ENCODE results near the gene PJA1. TPM values are rescaled to one million over a fixed set of nuclear protein-coding genes. Genes with fewer than 3 reads are reported as not detected.

PJA1 gene
- total RNA-seq, 1 experiment from 2014 or later: 14.4 TPM

GRCh38 chrX:69172937-69173336, 7.7 kb upstream of the PJA1 start:
- no peak for DNase-seq (ENCODE audit: low spot score)

- DNase-seq (ENCODE audit: low spot score): no peak
Measured at GRCh38 chrX:69170319-69170718, 5.1 kb upstream of the PJA1 start.

GRCh38 chrX:69163936-69164741, 1.1 kb downstream of the PJA1 start:
- DNase-seq (ENCODE audit: low spot score): no peak

GRCh38 chrX:69162361-69162865, 2.8 kb downstream of the PJA1 start:
- no peak for DNase-seq (ENCODE audit: low spot score)

GRCh38 chrX:69161786-69162349, 3.4 kb downstream of the PJA1 start:
- no peak for DNase-seq (ENCODE audit: low spot score)

GRCh38 chrX:69161371-69161770, 3.9 kb downstream of the PJA1 start:
- DNase-seq (ENCODE audit: low spot score): no peak

- DNase-seq (ENCODE audit: low spot score): peak; percentile 75
Measured at GRCh38 chrX:69158166-69158980, 6.9 kb downstream of the PJA1 start.

GRCh38 chrX:69156638-69157037, 8.6 kb downstream of the PJA1 start:
- DNase-seq (ENCODE audit: low spot score): no peak

GRCh38 chrX:69155786-69156520, 9.3 kb downstream of the PJA1 start:
- no peak for DNase-seq (ENCODE audit: low spot score)

GRCh38 chrX:69154051-69154450, 11.2 kb downstream of the PJA1 start:
- no peak for DNase-seq (ENCODE audit: low spot score)

- DNase-seq (ENCODE audit: low spot score): no peak
Measured at GRCh38 chrX:69153060-69153730, 12.1 kb downstream of the PJA1 start.

- DNase-seq (ENCODE audit: low spot score): peak; percentile 71
Measured at GRCh38 chrX:69152417-69152841, 12.8 kb downstream of the PJA1 start.

- no peak for DNase-seq (ENCODE audit: low spot score)
Measured at GRCh38 chrX:69151866-69152284, 13.4 kb downstream of the PJA1 start.

- DNase-seq (ENCODE audit: low spot score): no peak
Measured at GRCh38 chrX:69150281-69150960, 14.8 kb downstream of the PJA1 start.

GRCh38 chrX:69149466-69150280, 15.6 kb downstream of the PJA1 start:
- no peak for DNase-seq (ENCODE audit: low spot score)

GRCh38 chrX:69148946-69149345, 16.3 kb downstream of the PJA1 start:
- no peak for DNase-seq (ENCODE audit: low spot score)

- no peak for DNase-seq (ENCODE audit: low spot score)
Measured at GRCh38 chrX:69146739-69147138, 18.5 kb downstream of the PJA1 start.

GRCh38 chrX:69145714-69146113, 19.5 kb downstream of the PJA1 start:
- DNase-seq (ENCODE audit: low spot score): no peak

Data from HT-29 (cell line).